Esophagus mucosa (tissue), 1 donor: Measurements from ENCODE around the gene FOXN3. TPM values are rescaled to one million over a fixed set of nuclear protein-coding genes. Genes with fewer than 3 reads are reported as not detected.

Source experiments
- ATAC-seq: fragments of 200-7000 bp; cut with Tn5 transposase; one replicate; pipeline ENCODE4 v1.9.1; 2020
- total RNA-seq: library from RNA; stranded (reverse); gene quantifications from one replicate; pipeline ENCODE4 v1.2.4, GENCODE V29; 2023
- donor health status: DM: yes; HTN: yes; CAD: no.

Gene FOXN3
- total RNA-seq, 1 donor from 2014 or later, result 40.5 TPM

GRCh38 chr14:89330236-89331002 lies 86.6 kb downstream of the FOXN3 start:
- ATAC-seq, result no peak

GRCh38 chr14:89327771-89328212 lies 89.2 kb downstream of the FOXN3 start:
- no peak for ATAC-seq

- ATAC-seq, result no peak
Observed at GRCh38 chr14:89325959-89326358, 91.1 kb downstream of the FOXN3 start.

GRCh38 chr14:89325299-89325883 lies 91.6 kb downstream of the FOXN3 start:
- ATAC-seq, result no peak

GRCh38 chr14:89324501-89325298 lies 92.3 kb downstream of the FOXN3 start:
- no peak for ATAC-seq

- ATAC-seq, result no peak
Observed at GRCh38 chr14:89320381-89321000, 96.5 kb downstream of the FOXN3 start.

GRCh38 chr14:89319687-89320086 lies 97.3 kb downstream of the FOXN3 start:
- no peak for ATAC-seq

GRCh38 chr14:89317051-89317691 lies 99.9 kb downstream of the FOXN3 start:
- no peak for ATAC-seq

GRCh38 chr14:89315493-89316470 lies 101.3 kb downstream of the FOXN3 start:
- no peak for ATAC-seq

GRCh38 chr14:89314274-89314673 lies 102.8 kb downstream of the FOXN3 start:
- no peak for ATAC-seq

GRCh38 chr14:89312932-89313331 lies 104.1 kb downstream of the FOXN3 start:
- no peak for ATAC-seq

- no peak for ATAC-seq
Observed at GRCh38 chr14:89310211-89310610, 106.8 kb downstream of the FOXN3 start.

- no peak for ATAC-seq
Observed at GRCh38 chr14:89309670-89310177, 107.3 kb downstream of the FOXN3 start.

GRCh38 chr14:89308232-89308959 lies 108.6 kb downstream of the FOXN3 start:
- ATAC-seq, result no peak

GRCh38 chr14:89307409-89307808 lies 109.6 kb downstream of the FOXN3 start:
- ATAC-seq, result no peak

GRCh38 chr14:89304972-89305703 lies 111.9 kb downstream of the FOXN3 start:
- peak; percentile 22 for ATAC-seq

- ATAC-seq, result no peak
Observed at GRCh38 chr14:89304561-89304960, 112.5 kb downstream of the FOXN3 start.

- peak; percentile 49 for ATAC-seq
Observed at GRCh38 chr14:89303456-89304435, 113.3 kb downstream of the FOXN3 start.
